Retina (tissue), 1 donor: ENCODE measurements around the gene SDHAF4.
"Not testable (repeated sequence)": the region's sequence is repeated elsewhere in the genome, so short reads cannot be mapped to it uniquely, and the experiment has no call there.

Experiments
- DNase-seq: peaks from one replicate; pipeline ENCODE4 v3.0.0-alpha.2; 2016

SDHAF4 gene

DNA sequence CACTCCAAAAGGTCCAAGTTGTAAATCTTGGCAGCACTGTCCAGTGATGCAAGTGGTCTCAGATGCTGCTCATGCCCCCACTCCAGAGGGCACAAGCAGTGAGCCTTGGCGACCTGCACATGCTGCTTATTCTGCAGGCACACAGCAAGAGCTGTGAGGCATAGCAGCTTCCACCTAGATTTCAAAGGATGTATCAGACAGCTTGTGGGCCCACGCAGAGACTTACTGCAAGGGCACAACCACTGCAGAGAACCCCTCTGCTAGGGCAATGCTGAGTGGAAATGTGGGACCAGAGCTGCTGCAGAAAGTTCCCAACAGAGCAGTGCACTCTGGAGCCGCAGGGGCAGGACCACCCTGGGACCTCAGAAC, 26.4 kb downstream of the SDHAF4 start:
- DNase-seq: no peak

DNA sequence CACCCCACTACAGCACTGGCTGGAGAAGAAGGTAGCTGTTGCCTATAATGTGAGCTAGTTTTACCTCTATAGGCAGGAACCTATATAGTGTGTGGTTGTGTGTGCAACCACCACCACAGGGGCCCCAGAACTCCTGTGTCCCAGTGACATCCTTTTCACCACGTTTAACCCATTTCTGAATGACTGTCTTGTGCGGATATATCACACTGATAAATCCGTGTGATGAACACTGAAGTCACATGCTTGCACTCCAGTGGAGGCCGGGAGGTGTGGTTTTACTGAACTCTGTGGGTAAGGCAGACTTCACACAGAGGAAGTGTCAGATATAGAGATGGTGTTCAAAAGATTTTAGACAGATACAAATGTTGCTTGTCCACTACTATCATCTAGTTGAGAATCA, 32.5 kb downstream of the SDHAF4 start:
- DNase-seq: no peak

DNA sequence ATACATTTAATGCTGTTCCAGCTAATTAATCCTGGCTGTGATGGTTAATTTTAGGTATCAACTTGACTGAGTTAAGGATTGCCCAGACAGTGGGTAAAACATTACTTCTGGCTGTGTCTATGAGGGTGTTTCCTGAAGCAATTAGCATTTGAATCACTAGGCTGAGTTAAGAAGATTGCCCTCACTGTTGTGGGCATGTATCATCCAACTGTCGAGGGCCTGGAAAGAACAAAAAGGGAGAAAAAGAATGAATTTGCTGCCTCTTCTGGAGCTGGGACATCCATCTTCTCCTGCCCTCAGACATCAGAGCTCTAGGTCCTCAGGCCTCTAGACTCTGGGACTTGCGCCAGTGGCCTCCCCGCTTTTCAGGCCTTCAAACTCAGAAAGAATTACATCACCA, 34.3 kb downstream of the SDHAF4 start:
- DNase-seq: no peak

DNA sequence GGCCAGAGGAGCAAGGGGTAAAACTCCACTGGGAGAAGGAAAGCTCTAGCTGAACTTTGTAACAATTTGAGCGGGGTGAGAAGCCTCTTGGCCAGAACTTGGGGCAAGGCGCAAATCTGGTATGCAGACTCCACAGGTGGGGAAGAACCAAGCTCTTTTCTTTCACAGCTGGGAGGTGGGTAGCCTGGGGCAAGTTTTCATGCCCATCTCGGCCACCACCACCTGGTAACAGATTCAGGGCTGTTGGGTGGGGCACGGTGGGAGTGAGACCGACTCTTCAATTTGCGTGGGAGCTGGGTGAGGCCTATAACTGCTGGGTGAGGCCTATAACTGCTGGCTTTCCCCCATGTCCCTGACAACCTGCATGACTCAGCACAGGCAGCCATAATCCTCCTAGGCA, 37.5 kb downstream of the SDHAF4 start:
- DNase-seq: no peak

DNA sequence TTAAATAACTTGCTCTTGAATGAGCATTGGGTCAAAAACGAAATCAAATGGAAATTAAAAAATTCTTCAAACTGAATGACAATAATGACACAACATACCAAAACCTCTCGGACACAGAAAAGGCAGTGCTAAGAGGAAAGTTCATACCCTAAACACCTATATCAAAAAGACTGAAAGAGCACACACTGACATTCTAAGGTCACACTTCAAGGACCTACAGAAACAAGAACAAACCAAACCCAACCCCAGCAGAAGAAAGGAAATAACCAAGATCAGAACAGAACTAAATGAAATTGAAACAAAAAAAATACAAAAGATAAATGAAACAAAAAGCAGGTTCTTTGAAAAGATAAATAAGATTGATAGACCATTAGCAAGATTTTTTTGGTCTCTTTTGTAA, 40.6 kb downstream of the SDHAF4 start:
- not testable (repeated sequence) for DNase-seq

DNA sequence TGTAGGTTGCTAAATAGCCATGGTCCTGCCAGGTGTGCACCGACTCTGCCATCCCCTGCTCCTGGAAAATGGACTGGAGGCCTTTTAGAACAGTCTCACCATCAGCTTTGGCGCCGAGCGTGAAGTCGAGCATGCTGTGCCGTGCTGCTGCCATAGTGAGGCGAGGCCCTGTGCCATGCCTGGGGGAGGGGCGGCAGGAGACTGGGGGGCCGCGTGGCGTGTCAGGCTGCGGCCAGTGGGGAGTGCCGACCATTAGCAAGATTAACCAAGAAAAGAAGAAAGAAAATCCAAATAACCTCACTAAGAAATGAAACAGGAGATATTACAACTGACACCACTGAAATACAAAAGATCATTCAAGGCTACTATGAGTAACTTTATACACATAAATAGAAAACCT, 42.5 kb downstream of the SDHAF4 start:
- not testable (repeated sequence) for DNase-seq

DNA sequence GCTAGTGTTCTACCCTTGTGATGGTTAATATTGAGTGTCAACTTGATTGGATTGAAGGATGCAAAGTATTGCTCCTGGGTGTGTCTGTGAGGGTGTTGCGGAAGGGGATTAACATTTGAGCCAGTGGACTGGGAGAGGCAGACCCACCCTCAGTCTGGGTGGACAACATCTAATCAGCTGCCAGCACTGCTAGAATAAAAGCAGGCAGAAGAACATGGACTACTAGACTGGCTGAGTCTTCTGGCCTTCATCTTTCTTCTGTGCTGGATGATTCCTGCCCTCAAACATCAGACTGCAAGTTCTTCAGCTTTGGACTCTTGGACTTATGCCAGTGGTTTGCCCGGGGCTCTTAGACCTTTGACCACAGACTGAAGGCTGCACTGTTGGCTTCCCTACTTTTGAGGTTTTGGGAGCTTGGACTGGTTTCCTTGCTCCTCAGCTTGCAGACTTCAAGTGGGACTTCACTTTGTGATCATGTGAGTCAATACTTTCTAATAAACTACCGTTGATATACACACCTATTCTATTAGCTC, 50.1 kb downstream of the SDHAF4 start:
- DNase-seq: no peak

DNA sequence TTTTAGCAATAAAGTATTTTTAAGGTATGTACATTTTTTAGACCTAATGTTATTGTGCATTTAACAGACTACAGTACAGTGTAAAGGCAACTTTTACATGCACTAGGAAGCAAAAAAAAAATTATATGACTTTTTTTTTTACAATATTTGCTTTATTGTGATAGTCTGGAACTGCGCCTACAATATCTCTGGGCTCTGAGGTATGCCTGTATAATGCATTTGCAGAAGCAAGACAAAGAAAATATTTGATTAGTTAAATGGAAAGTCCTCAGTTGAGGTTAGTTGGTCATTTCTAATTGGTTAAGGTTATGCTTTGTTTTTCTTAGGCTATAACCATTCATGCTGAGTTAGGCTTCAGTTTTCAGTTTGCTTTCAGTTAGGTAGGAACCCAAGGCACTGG, 54.0 kb downstream of the SDHAF4 start:
- no peak for DNase-seq

DNA sequence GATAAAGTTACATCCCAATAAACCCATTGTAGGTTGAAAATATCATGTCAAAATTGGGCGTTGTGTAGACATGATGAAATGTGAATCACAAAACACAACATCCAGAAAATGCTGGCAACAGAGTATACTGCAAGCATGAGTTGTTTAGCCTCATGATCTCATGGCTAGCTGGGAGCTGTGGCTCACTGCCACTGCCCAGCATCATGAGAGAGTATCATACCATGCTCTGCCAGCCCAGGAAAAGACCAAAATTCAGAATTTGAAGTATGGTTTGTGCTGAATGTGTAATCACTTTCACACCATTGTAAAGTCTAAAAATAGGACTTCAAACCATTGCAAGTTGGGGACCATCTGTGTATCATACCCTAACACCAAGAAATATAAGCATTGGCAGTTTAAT, 55.7 kb downstream of the SDHAF4 start:
- no peak for DNase-seq

DNA sequence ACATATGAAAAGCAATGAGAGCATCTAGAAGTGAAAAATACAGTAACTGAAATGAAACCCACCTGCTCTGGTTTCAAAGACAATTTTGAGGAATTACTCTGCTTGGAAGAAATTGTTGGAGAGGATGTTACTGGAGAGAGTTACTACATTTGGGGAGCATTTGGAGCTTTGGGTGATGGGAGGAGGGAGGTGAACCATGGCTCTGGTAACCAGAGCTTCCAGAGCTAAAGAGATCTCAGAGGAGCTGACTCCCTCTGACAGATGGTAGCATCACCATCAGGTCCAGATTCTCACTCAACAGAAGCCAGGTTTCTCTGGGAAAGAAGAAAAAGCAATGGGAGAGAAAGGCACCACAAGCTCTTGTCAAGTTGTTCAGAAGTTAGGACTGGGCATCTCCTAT, 58.7 kb downstream of the SDHAF4 start:
- DNase-seq: no peak

DNA sequence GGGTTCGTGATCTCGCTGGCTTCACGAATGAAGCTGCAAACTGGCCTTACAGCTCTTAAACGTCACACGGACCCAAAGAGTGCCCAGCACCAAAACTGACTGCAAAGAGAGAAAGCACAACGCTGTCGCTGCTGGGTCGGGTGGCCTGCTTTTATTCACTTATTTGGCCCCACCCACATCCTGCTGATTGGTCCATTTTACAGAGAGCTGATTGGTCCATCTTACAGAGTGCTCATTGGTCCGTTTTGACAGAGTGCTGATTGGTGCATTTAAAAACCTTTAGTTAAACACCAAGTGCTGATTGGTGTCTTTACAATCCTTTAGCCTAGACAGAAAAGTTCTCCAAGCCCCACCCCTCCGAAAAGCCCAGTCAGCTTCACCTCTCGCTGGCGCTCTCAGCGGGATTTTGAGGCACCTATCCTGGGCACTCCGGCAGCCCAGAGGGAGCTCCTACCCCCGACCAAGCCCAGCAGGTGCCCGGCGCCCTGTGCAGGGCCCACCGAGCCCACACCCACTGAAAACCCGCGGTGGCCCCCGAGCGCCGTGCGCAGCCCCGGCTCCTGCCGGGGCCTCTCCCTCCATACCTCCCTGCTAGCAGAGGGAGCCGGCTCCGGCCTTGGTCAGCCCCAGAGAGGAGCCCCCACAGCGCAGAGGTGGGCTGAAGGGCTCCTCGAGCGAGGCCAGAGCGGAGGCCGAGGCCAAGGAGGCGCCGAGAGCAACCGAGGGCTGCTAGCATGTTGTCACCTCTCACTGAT, 60.9 kb downstream of the SDHAF4 start:
- no peak for DNase-seq

DNA sequence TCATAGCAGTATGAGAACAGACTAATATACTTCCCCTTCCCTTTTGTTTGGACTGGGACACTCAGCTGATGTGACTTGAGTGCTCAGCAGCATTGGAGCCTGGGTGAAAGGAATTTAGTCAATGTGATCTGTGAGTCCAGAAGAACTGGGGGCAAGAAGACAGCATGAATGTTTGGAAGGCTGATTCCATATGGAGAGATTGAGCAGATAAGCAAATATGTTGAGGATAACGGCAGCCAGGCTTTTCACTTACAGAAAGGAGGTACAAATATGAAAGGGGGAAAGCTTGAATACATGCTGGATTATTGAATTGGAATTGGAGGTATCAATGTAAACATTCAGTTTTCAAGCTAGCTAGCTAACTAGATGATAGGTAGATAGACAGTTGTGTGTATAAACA, 63.2 kb downstream of the SDHAF4 start:
- no peak for DNase-seq

DNA sequence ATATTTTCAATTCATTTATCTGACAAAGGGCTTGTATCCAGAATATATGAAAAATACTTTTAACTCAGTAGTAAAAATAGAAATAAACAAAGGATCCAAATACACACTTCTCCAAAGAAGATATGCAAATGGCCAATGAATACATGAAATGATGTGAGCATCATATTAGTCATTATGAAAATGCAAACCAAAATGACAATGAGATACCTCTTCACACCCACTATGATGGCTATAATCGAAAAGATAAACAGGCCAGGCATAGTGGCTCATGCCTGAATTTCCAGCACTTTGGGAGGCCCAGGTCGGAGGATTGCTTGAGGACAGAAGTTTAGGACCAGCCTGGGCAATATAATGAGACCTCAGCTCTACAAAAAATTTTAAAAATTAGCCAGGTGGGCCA, 67.1 kb downstream of the SDHAF4 start:
- DNase-seq: no peak

DNA sequence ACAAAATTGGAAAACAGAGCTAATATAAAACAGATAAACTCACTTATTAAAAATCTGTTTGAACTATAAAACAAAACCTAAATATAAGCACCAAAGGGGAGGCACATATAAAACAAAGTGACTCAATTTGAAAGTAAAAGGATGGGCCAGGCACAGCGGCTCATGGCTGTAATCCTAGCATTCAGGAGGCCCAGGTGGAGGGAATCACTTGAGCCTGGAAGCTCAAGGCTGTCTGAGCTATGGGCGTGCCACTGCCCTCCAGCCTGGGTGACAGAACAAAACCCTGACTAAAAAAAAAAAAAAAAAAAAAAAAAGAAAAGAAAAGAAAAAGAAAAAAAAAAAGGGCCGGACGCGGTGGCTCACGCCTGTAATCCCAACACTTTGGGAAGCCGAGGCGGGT, 69.9 kb downstream of the SDHAF4 start:
- no peak for DNase-seq

DNA sequence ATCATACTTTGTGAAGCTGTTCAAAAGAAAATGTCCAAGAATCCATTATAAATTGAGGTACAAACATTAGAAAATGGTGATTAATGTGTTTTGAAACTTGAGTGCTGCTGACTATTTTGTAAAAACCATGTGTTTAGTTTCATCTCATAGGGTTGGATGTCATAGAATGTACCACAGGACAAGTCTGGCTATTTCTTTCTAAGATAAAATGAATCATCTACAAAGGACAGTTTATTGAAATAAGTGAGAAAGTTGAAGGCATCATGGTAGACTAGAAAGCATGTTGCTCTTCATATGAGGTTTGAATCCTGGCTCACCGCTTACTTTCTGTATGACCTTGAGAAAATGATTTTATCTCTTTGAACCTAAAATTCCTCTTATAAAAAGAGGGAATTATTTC, 71.7 kb downstream of the SDHAF4 start:
- DNase-seq: no peak
